GM18520 (cell line): ENCODE results near the gene BET1.

Source experiments
- ATAC-seq: cut with Tn5 transposase; IDR thresholded peaks from one replicate; pipeline ENCODE4 v1.9.1; 2021; ENCODE audit not compliant: unreplicated experiment

The BET1 gene

GRCh38 chr7:93960986-93961385 lies 43.2 kb downstream of the BET1 start:
- ATAC-seq: no peak

GRCh38 chr7:93958651-93959050 lies 45.5 kb downstream of the BET1 start:
- ATAC-seq: no peak

- ATAC-seq: no peak
These were observed 45.9 kb downstream of the BET1 start for GRCh38 chr7:93958216-93958615.

- no peak for ATAC-seq
These were observed 46.4 kb downstream of the BET1 start for GRCh38 chr7:93957767-93958166.

DNA sequence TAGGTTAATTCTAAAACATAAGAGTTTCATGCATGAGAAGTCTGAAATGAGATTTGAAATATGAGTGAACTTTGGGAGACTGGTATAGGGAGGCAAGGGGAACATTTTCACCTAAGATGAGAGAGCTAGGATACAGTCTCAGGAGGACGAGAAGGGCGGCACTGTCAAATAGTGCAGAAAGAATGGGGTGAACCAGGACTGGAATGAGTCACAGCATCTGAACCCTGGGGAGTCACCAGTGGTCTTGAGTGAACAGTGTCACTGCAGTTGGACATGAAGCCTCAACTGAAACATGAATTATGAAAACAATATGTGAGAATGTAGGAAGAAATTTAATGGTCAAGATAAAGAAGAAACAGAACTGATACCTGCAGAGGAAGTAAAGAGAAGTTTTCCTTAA lies 48.9 kb downstream of the BET1 start:
- peak; percentile 81 for ATAC-seq

DNA sequence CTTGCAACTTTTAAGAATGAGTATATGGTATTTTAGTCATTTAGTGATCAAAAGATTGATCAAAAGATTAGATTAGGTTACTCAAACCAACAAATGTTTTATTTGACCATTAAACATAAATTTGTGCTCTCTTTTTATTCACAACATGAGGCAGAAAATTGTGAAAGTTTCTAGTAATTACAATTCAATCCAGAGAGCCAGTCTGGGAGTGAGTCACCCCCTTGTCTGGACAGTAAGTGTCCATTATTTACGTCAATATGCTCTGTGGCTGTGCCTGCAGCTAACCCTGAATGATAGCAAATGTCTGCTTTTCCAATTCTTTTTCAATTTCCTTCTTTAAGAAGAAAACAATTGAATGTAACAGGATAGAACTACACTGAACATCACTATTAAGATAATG lies 54.7 kb downstream of the BET1 start:
- ATAC-seq: no peak

- no peak for ATAC-seq
These were observed 55.3 kb downstream of the BET1 start for GRCh38 chr7:93948873-93949272.

DNA sequence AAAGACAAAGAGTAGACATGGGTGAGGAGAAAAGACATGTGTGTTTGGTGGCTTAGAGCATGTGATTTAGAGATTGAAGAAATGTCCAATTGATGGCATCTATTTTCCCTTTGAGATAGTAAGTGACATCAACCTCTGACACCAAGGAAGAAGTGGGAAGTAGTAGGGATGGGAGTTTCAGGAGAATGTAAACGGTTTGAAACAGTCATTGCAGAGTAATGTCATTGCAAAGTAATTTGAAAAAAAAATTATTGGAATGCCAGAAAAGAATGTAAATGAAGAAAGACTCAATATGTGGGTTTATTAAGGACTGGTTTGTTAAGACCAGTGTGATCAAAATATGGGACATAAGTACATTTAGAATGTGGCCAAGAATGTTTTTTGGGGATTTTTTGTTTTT lies 56.0 kb downstream of the BET1 start:
- ATAC-seq: no peak

- ATAC-seq: no peak
These were observed 58.2 kb downstream of the BET1 start for GRCh38 chr7:93945756-93946535.

DNA sequence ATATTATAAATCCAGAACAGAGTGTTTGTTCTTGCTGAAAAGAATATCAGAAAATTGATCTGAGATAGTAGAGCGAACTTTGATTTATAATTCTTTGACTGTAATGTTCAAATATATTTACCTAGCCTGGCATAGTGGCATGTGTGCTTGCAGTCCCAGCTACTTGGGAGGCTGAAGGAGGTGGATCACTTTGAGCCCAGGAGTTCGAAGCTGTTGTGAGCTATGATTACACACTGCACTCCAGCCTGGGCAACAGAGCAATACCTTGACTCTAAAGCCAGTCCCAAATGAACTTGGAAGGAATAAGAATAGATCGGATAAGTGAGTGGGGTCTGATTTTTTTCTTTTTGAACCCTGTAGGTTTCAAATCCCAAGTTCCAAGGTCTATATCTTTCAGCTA lies 59.1 kb downstream of the BET1 start:
- ATAC-seq: no peak

DNA sequence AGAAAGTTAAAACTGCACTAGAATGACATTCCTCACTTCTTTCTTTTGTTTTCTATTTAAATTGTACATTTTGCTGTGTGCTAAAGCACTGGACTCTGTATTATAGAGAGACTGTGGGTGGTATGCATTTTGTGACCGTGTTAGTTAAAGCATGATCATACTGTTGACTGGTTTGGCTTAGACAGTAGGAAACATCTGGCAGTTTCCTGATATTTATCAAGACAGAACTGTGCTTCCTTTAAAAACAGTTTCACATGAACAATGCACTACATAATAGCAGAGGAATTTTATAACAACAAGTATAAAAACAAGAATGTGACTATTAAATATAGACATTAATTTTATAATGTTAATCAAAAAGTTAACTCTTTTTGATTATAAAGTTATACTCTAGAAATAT lies 59.5 kb downstream of the BET1 start:
- no peak for ATAC-seq

- no peak for ATAC-seq
These were observed 60.2 kb downstream of the BET1 start for GRCh38 chr7:93943816-93944540.
